ENCODE data around the gene WDR20.

Gene WDR20

GRCh38 chr14:102201353-102201738, 61.6 kb downstream of the WDR20 start:
- peak; percentile 28 for DNase-seq

DNA sequence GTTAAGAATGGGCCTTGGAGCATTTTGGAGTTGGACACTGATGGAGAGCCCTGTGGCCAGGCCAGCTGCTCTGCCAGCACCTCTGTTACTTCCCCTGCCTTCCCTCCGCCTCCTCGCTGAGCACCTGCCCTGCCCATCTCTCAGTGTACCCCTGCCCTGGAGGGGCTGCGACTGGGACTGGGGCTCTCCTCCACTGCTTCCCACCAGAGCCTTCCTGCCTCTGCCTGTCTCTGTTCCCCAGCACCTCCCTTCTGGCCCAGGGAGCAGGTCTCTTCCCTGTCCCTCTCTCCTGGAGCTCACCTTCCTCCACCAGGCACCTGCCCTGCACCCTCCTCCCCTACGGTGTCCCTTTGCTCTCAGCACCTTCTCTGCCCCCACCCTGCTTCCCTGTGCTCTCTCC, 62.1 kb downstream of the WDR20 start:
- DNase-seq, result no peak

- no peak for DNase-seq
Measured at GRCh38 chr14:102202944-102203343, 63.2 kb downstream of the WDR20 start.

DNA sequence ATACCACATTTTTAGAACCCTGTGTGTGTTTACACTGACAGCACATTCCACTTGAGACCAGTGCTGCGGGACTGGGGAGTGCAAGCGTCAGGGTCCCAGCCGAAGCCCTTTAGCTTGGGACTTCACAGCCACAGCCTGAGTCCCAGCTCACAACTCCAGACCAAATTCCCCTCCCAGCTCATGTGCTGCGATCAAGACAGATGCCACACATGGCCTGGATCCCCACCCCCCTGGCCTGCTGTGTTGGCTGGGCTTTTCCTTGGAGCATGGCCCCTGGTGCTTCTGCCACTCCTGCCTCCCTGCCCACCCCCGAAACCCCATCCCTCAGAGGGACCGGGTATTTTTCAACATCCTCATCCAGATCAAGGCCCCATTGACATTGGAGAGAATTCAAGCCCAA, 63.7 kb downstream of the WDR20 start:
- DNase-seq, result no peak

DNA sequence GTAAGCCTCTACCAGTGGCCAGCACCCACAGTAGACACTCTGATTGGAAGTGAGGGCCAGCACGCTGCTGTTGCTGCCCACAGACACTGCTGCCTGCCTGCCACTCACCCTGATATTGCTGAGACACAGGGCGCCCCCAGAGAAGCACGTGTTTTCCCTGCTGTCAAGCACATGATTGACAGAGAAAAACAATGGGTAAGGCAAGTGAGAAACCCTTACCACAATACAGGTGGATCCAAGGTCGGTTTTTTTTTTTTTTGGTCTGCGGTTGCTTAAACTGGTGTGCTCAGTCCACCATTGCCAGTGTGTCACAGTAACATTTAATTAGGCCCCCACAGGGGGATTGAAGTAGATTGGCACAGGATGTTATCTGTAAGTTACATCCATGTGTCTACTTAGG, 65.9 kb downstream of the WDR20 start:
- DNase-seq, result no peak

GRCh38 chr14:102206918-102207317, 67.2 kb downstream of the WDR20 start:
- DNase-seq, result no peak

DNA sequence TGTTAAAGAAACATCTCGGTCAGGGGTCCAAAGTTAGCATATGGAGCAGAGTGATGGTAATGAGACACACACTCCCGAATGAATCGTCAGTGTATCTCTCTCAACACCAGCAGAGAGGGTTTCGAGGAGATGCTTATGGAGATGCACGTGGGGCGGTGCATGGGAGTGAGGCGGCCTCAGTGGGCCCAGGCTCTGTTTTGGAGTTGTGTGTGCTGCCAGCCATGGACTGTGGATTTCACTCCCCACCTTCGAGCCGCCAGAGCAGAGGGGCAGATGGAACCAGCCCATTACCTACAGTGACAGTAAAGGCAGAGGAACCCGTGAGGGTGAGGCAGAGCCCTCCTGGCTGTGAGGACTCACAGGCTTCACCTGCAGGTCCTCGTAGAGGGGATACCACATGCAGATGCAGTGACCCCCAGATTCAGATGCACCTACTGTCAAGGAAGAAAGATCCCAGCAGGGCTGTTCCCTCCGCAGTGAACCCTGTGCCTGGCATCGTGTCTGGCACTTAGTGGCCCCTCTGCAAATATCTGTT, 68.2 kb downstream of the WDR20 start:
- no peak for DNase-seq

- DNase-seq, result no peak
Measured at GRCh38 chr14:102208741-102209140, 69.0 kb downstream of the WDR20 start.

DNA sequence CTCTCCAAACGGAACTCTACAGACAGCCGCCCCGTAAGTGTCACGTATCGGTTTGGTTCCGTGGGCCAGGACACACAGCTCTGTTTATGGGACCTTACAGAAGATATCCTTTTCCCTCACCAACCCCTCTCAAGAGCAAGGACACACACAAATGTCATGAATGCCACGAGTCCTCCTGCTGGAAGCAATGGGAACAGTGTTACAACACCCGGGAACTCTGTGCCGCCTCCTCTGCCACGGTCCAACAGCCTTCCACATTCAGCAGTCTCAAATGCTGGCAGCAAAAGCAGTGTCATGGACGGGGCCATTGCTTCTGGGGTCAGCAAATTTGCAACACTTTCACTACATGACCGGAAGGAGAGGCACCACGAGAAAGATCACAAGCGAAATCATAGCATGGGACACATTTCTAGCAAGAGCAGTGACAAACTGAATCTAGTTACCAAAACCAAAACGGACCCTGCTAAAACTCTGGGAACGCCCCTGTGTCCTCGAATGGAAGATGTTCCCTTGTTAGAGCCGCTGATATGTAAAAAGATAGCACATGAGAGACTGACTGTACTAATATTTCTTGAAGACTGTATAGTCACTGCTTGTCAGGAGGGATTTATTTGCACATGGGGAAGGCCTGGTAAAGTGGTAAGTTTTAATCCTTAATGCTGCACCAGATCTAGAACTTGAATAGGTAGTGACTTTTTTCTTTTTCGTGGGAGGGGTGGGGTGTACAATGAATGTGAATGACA, 69.7 kb downstream of the WDR20 start:
- no peak for DNase-seq

DNA sequence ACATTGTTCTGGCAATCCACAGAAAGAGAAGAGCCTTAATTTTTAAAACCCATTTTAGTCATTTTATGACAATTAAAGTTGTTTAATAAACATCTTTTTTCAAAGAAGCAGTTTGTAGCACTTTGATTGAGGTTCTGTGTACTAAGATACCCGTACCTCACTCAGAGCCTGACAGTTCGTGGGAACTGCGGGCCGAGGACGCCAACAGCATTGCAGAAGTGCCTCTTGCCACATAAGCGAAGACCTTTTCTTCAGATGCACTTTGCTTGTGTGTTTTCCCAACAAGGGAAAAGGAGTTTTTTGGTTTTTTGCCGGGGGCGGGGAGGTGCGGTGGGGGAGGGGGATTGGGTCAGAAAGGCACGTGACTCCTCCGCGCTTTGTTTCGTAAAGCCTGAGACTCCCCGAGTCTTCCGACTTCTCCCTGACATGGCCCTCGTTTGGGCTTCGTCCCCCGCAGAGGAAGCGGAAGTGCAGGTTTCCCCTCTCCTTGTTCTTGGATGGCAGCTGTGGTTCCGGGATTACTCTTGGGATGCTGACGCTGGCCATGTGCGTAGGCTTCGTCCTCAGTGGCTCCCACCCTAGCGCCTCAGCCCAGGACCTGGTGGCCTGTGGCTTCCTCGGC, 70.8 kb downstream of the WDR20 start:
- DNase-seq, result no peak

- no peak for DNase-seq
Measured at GRCh38 chr14:102211240-102211639, 71.5 kb downstream of the WDR20 start.

DNA sequence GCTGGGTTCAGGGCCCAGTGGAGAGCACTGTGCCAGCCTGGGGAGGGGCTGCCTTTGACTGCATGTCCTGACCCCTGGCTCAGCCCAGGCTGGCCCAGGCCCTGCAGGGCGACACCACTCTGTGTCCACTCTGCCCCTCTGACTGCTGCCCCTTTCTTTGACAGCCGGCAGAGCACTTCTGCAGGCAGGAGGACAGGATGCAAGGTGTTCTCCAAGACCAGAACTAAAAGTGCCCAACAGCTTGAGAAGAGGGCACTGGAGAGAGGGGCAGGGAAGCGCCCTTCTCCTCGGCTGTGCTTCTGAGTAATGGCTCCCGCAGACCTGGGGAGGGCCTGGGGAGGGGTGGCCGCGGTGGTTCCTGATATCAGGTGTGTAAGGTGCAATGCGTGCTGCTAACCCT, 72.7 kb downstream of the WDR20 start:
- DNase-seq, result no peak

GRCh38 chr14:102212845-102213244, 73.1 kb downstream of the WDR20 start:
- DNase-seq, result no peak

GRCh38 chr14:102213470-102213869, 73.8 kb downstream of the WDR20 start:
- no peak for DNase-seq

- no peak for DNase-seq
Measured at GRCh38 chr14:102213984-102214658, 74.4 kb downstream of the WDR20 start.

GRCh38 chr14:102215071-102215470, 75.4 kb downstream of the WDR20 start:
- DNase-seq, result no peak

- no peak for DNase-seq
Measured at GRCh38 chr14:102215576-102216250, 76.0 kb downstream of the WDR20 start.

DNA sequence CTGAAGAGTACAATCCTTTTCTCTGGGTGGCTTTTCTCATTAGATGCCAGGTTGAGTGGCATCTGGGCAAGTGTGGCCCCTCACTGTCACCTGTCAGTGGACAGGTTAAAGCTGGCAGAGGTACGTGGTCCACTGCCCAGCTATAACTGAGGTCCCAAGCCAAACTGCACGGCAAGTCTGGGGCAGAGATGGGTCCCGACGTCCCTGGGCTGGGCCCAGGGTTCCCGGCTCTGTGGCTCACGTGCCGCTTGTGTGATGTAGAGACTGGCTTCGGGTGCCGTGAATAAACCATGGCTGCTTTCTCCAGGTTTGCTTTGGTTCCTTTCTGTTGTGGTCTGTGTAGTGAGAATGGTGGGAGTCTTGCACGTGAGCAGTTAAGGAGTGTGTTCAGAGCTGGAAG, 77.7 kb downstream of the WDR20 start:
- DNase-seq, result no peak

GRCh38 chr14:102217987-102218421, 78.3 kb downstream of the WDR20 start:
- DNase-seq, result no peak

DNA sequence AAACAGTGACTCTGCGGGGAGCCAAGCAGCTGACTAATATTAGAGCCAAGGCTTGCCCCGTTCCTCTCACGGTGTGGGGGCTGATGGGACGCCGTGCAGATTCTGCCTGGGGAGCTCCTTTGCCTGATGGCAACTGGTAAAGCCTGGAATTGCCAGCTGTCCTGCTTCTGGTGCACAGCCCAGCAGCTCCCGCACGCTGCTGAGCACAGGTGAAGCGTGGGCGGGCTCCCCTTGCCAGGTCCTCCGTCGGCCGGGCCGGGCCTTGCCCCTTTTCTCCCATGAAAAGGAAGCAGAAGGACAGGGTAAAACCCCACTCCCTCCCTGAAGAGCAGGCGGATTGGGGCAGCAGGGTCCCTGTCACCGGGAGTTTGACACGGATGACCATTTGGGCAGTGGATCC, 79.0 kb downstream of the WDR20 start:
- DNase-seq, result no peak

- no peak for DNase-seq
Measured at GRCh38 chr14:102219316-102219715, 79.6 kb downstream of the WDR20 start.

- DNase-seq, result no peak
Measured at GRCh38 chr14:102220031-102220430, 80.3 kb downstream of the WDR20 start.

- DNase-seq, result no peak
Measured at GRCh38 chr14:102221026-102221425, 81.3 kb downstream of the WDR20 start.
